ENCODE measurements around the gene CORIN. TPM values are rescaled to one million over a fixed set of nuclear protein-coding genes. Genes with fewer than 3 reads are reported as not detected.

The CORIN gene
- total RNA-seq, 2 experiments from 2014 or later: not detected

GRCh38 chr4:47647029-47647428 is 190.8 kb downstream of the CORIN start:
- Mint-ChIP-seq H3K27me3 (ENCODE audit: low read depth) (peaks cover 14% of the 10 kb centered on the region), H3K27ac (no peak overlapping the region), H3K36me3 (ENCODE audit: low read depth) (no peaks in the 10 kb centered on the region), H3K4me3 (no peak overlapping the region), H3K4me1 (ENCODE audit: low read depth) (no peaks in the 10 kb centered on the region), H3K9me3 (ENCODE audit: insufficient read depth) (no peaks in the 10 kb centered on the region)
- no peak for DNase-seq
- ATAC-seq: no peak
- ChIA-PET POLR2A (no interaction called here), CTCF (no interaction called here)

- CTCF ChIA-PET: no interaction called here
- no peak overlapping the region for H3K4me3 Mint-ChIP-seq
These were observed 191.5 kb downstream of the CORIN start for GRCh38 chr4:47646372-47646771.

GRCh38 chr4:47643845-47644244 is 194.0 kb downstream of the CORIN start:
- POLR2A ChIA-PET: no interaction called here
- Mint-ChIP-seq H3K36me3 (ENCODE audit: low read depth) (no peaks in the 10 kb centered on the region), H3K27ac (no peak overlapping the region), H3K4me1 (ENCODE audit: low read depth) (no peaks in the 10 kb centered on the region), H3K4me3 (no peak overlapping the region), H3K27me3 (ENCODE audit: low read depth) (peaks cover 9% of the 10 kb centered on the region), H3K9me3 (ENCODE audit: insufficient read depth) (no peaks in the 10 kb centered on the region)
- DNase-seq (no peak), ATAC-seq (no peak)
- CTCF ChIA-PET: no interaction called here

More at GRCh38 chr4:47646372-47646771, 191.5 kb downstream of the CORIN start:
- H3K4me1 Mint-ChIP-seq (ENCODE audit: low read depth): no peaks in the 10 kb centered on the region
- H3K36me3 Mint-ChIP-seq (ENCODE audit: low read depth): no peaks in the 10 kb centered on the region
- no peak for DNase-seq
- H3K9me3 Mint-ChIP-seq (ENCODE audit: insufficient read depth): no peaks in the 10 kb centered on the region
- peaks cover 16% of the 10 kb centered on the region for H3K27me3 Mint-ChIP-seq (ENCODE audit: low read depth)
- no peak overlapping the region for H3K27ac Mint-ChIP-seq
- POLR2A ChIA-PET: no interaction called here
- ATAC-seq: no peak

- no peaks in the 10 kb centered on the region for H3K36me3 Mint-ChIP-seq (ENCODE audit: low read depth)
- ChIA-PET POLR2A (no interaction called here), CTCF (no interaction called here)
- no peaks in the 10 kb centered on the region for H3K9me3 Mint-ChIP-seq (ENCODE audit: insufficient read depth)
- peaks cover 9% of the 10 kb centered on the region for H3K27me3 Mint-ChIP-seq (ENCODE audit: low read depth)
- no peak for DNase-seq
- H3K4me1 Mint-ChIP-seq (ENCODE audit: low read depth): no peaks in the 10 kb centered on the region
- H3K27ac Mint-ChIP-seq: no peak overlapping the region
- no peak overlapping the region for H3K4me3 Mint-ChIP-seq
- no peak for ATAC-seq
These were observed 194.7 kb downstream of the CORIN start for GRCh38 chr4:47642985-47643760.

- ATAC-seq: no peak
- DNase-seq: no peak
- CTCF ChIA-PET: no interaction called here
- Mint-ChIP-seq H3K4me1 (ENCODE audit: low read depth) (no peaks in the 10 kb centered on the region), H3K27me3 (ENCODE audit: low read depth) (peaks cover 9% of the 10 kb centered on the region), H3K9me3 (ENCODE audit: insufficient read depth) (no peaks in the 10 kb centered on the region), H3K4me3 (no peak overlapping the region), H3K27ac (no peak overlapping the region), H3K36me3 (ENCODE audit: low read depth) (no peaks in the 10 kb centered on the region)
- POLR2A ChIA-PET: no interaction called here
These were observed 195.6 kb downstream of the CORIN start for GRCh38 chr4:47642191-47642830.

- Mint-ChIP-seq H3K36me3 (ENCODE audit: low read depth) (no peaks in the 10 kb centered on the region), H3K9me3 (ENCODE audit: insufficient read depth) (no peaks in the 10 kb centered on the region), H3K27ac (no peak overlapping the region), H3K27me3 (ENCODE audit: low read depth) (peaks cover 9% of the 10 kb centered on the region), H3K4me1 (ENCODE audit: low read depth) (no peaks in the 10 kb centered on the region), H3K4me3 (no peak overlapping the region)
- ATAC-seq (no peak), DNase-seq (no peak)
- ChIA-PET CTCF (no interaction called here), POLR2A (no interaction called here)
These were observed 196.1 kb downstream of the CORIN start for GRCh38 chr4:47641755-47642154.

GRCh38 chr4:47640911-47641310 is 197.0 kb downstream of the CORIN start:
- Mint-ChIP-seq H3K36me3 (ENCODE audit: low read depth) (no peaks in the 10 kb centered on the region), H3K27ac (no peak overlapping the region), H3K4me3 (no peak overlapping the region), H3K4me1 (ENCODE audit: low read depth) (no peaks in the 10 kb centered on the region), H3K27me3 (ENCODE audit: low read depth) (peaks cover 12% of the 10 kb centered on the region), H3K9me3 (ENCODE audit: insufficient read depth) (no peaks in the 10 kb centered on the region)
- ATAC-seq (no peak), DNase-seq (no peak)
- ChIA-PET CTCF (no interaction called here), POLR2A (no interaction called here)

GRCh38 chr4:47639531-47639930 is 198.3 kb downstream of the CORIN start:
- POLR2A ChIA-PET: no interaction called here
- H3K27me3 Mint-ChIP-seq (ENCODE audit: low read depth): peaks cover 12% of the 10 kb centered on the region
- H3K4me3 Mint-ChIP-seq: no peak overlapping the region
- no peak overlapping the region for H3K27ac Mint-ChIP-seq
- no peaks in the 10 kb centered on the region for H3K9me3 Mint-ChIP-seq (ENCODE audit: insufficient read depth)
- DNase-seq (no peak), ATAC-seq (no peak)
- H3K4me1 Mint-ChIP-seq (ENCODE audit: low read depth): no peaks in the 10 kb centered on the region
- CTCF ChIA-PET: no interaction called here
- no peaks in the 10 kb centered on the region for H3K36me3 Mint-ChIP-seq (ENCODE audit: low read depth)

GRCh38 chr4:47631161-47631560 is 206.7 kb downstream of the CORIN start:
- Mint-ChIP-seq H3K36me3 (ENCODE audit: low read depth) (no peaks in the 10 kb centered on the region), H3K27me3 (ENCODE audit: low read depth) (no peaks in the 10 kb centered on the region), H3K4me3 (no peak overlapping the region), H3K9me3 (ENCODE audit: insufficient read depth) (no peaks in the 10 kb centered on the region), H3K4me1 (ENCODE audit: low read depth) (no peaks in the 10 kb centered on the region), H3K27ac (no peak overlapping the region)
- ChIA-PET POLR2A (no interaction called here), CTCF (no interaction called here)
- DNase-seq (no peak), ATAC-seq (no peak)

GRCh38 chr4:47624031-47624441 is 213.8 kb downstream of the CORIN start:
- ATAC-seq (no peak), DNase-seq (no peak)
- H3K4me1 Mint-ChIP-seq (ENCODE audit: low read depth): no peaks in the 10 kb centered on the region
- no peak overlapping the region for H3K4me3 Mint-ChIP-seq
- peaks cover 2% of the 10 kb centered on the region for H3K27me3 Mint-ChIP-seq (ENCODE audit: low read depth)
- ChIA-PET CTCF (no interaction called here), POLR2A (no interaction called here)
- no peaks in the 10 kb centered on the region for H3K9me3 Mint-ChIP-seq (ENCODE audit: insufficient read depth)
- no peak overlapping the region for H3K27ac Mint-ChIP-seq
- H3K36me3 Mint-ChIP-seq (ENCODE audit: low read depth): no peaks in the 10 kb centered on the region

GRCh38 chr4:47621181-47621580 is 216.7 kb downstream of the CORIN start:
- Mint-ChIP-seq H3K9me3 (ENCODE audit: insufficient read depth) (no peaks in the 10 kb centered on the region), H3K27ac (no peak overlapping the region), H3K4me1 (ENCODE audit: low read depth) (no peaks in the 10 kb centered on the region), H3K36me3 (ENCODE audit: low read depth) (no peaks in the 10 kb centered on the region), H3K27me3 (ENCODE audit: low read depth) (peaks cover 2% of the 10 kb centered on the region), H3K4me3 (no peak overlapping the region)
- ChIA-PET CTCF (no interaction called here), POLR2A (no interaction called here)
- no peak for DNase-seq
- no peak for ATAC-seq

- Mint-ChIP-seq H3K4me3 (no peak overlapping the region), H3K9me3 (ENCODE audit: insufficient read depth) (no peaks in the 10 kb centered on the region), H3K4me1 (ENCODE audit: low read depth) (no peaks in the 10 kb centered on the region), H3K27ac (no peak overlapping the region), H3K27me3 (ENCODE audit: low read depth) (peaks cover 2% of the 10 kb centered on the region), H3K36me3 (ENCODE audit: low read depth) (no peaks in the 10 kb centered on the region)
- DNase-seq (no peak), ATAC-seq (no peak)
- ChIA-PET CTCF (no interaction called here), POLR2A (no interaction called here)
These were observed 218.2 kb downstream of the CORIN start for GRCh38 chr4:47619691-47620090.

GRCh38 chr4:47617607-47618006 is 220.3 kb downstream of the CORIN start:
- Mint-ChIP-seq H3K27ac (no peak overlapping the region), H3K4me3 (no peak overlapping the region), H3K27me3 (ENCODE audit: low read depth) (peaks cover 2% of the 10 kb centered on the region), H3K4me1 (ENCODE audit: low read depth) (no peaks in the 10 kb centered on the region), H3K36me3 (ENCODE audit: low read depth) (no peaks in the 10 kb centered on the region), H3K9me3 (ENCODE audit: insufficient read depth) (no peaks in the 10 kb centered on the region)
- ATAC-seq (no peak), DNase-seq (no peak)
- POLR2A ChIA-PET: no interaction called here
- CTCF ChIA-PET: no interaction called here

Data from activated CD8-positive, alpha-beta T cell treated with anti-CD3 and anti-CD28 coated beads, Interleukin-2, amount 10 ng/mL, durations not matched to agents 7 days and 5 days (primary cell).